HCT116 (cell line): ENCODE data around the gene GAK. TPM values are rescaled to one million over a fixed set of nuclear protein-coding genes. Genes with fewer than 3 reads are reported as not detected.

Experiments used
- ATAC-seq: fragments of 200-7000 bp; cut with Tn5 transposase; 2 replicates; pipeline ENCODE4 v1.9.1; 2020; ENCODE audit warnings: mild to moderate bottlenecking, moderate library complexity
- BruUV-seq: library from RNA; stranded (reverse); fragments of 400-500 nt; replicated peaks from 2 replicates; lab custom pipeline; 2021; lab: Mats Ljungman, UMichigan
- CTCF ChIA-PET: fragments of 300-600 bp; sonication (Branson Sonifier 250); formaldehyde crosslinking; loops from one replicate; lab custom pipeline; 2021; ENCODE audit warnings: antibody characterized with exemption; lab: Charles Lee
- POLR2A ChIA-PET: fragments of 300-600, 350-600 bp; sonication (Branson Sonifier 250); formaldehyde crosslinking; loops from one replicate; lab custom pipeline; 2021; ENCODE audit warnings: antibody characterized with exemption; lab: Charles Lee
- RAD21 ChIA-PET, 2 experiments: fragments of 300-600 bp; sonication (Branson Sonifier 250); formaldehyde crosslinking; loops; one replicate each; lab custom pipeline; 2023; ENCODE audit warnings: low total read pairs in 2 of 2; ENCODE audit not compliant: uncharacterized antibody in 2 of 2, unreplicated experiment in 2 of 2, low non-redundant PET in 1 of 2; lab: Charles Lee
- DNase-seq: peaks from one replicate; pipeline ENCODE4 v3.0.0-alpha.2; 2010; ENCODE audit warnings: low read depth, low spot score
- H2AFZ ChIP-seq: fragments of 200-600 bp; shearing (Covaris generic), sonication (generic); 2 replicates; pipeline ENCODE4 v1.6.1; 2017; ENCODE audit warnings: low read depth, mixed run types, mixed read lengths, antibody characterized with exemption, low read length; ENCODE audit not compliant: poor library complexity, severe bottlenecking
- H3K27ac ChIP-seq: 2 replicates; pipeline ENCODE4 v1.5.1; 2012; ENCODE audit warnings: low read depth, low read length
- H3K27me3 ChIP-seq: fragments of 200-600 bp; sonication (generic); 2 replicates; pipeline ENCODE4 v1.6.1; 2016; ENCODE audit warnings: mixed run types, low read length, mixed read lengths; ENCODE audit not compliant: insufficient read depth
- H3K36me3 ChIP-seq, 2 experiments: fragments of 200-500 bp in 1 of 2; fragments of 200-600 bp in 1 of 2; sonication (Bioruptor generic) in 1 of 2; sonication (generic) in 1 of 2; 2 replicates each; pipeline versions ENCODE4 v1.5.1 to v1.6.1; 2014 to 2016; ENCODE audit warnings: low read length in 2 of 2, inconsistent platforms in 1 of 2, mixed read lengths in 1 of 2, mixed run types in 1 of 2; ENCODE audit not compliant: insufficient read depth in 2 of 2, control insufficient read depth in 1 of 2
- H3K4me1 ChIP-seq, 2 experiments: fragments of 200-600 bp in 1 of 2; sonication (generic) in 1 of 2; 2 replicates each; pipeline versions ENCODE4 v1.5.1 to v1.6.1; 2012 to 2017; ENCODE audit warnings: low read length in 2 of 2, inconsistent platforms in 1 of 2, mild to moderate bottlenecking in 1 of 2, mixed read lengths in 1 of 2, mixed run types in 1 of 2, moderate library complexity in 1 of 2; ENCODE audit not compliant: insufficient read depth in 2 of 2, control insufficient read depth in 1 of 2
- H3K4me2 ChIP-seq: fragments of 200-600 bp; sonication (generic); 2 replicates; pipeline ENCODE4 v1.6.1; 2017; ENCODE audit warnings: mixed run types, low read length, mixed read lengths
- H3K4me3 ChIP-seq, 2 experiments: fragments of 200-600 bp in 1 of 2; sonication (generic) in 1 of 2; replicated peaks in 1 of 2; 2 replicates each; pipeline ENCODE4 v1.5.1; 2011 to 2016; ENCODE audit warnings: low read length in 2 of 2, control low read depth in 1 of 2, low read depth in 1 of 2, mild to moderate bottlenecking in 1 of 2, mixed read lengths in 1 of 2, mixed run types in 1 of 2
- H3K79me2 ChIP-seq: fragments of 200-600 bp; sonication (generic); 2 replicates; pipeline ENCODE4 v1.6.1; 2017; ENCODE audit warnings: mild to moderate bottlenecking, mixed run types, low read length, moderate library complexity, mixed read lengths; ENCODE audit not compliant: insufficient read depth
- H3K9ac ChIP-seq: fragments of 200-600 bp; sonication (generic); 2 replicates; pipeline ENCODE4 v1.6.1; 2016; ENCODE audit warnings: low read length, mixed read lengths
- H3K9me2 ChIP-seq: fragments of 200-600 bp; sonication (generic), shearing (Covaris generic); 2 replicates; pipeline ENCODE4 v1.6.1; 2017; ENCODE audit warnings: mixed run types, mild to moderate bottlenecking, moderate library complexity; ENCODE audit not compliant: insufficient read depth
- H3K9me3 ChIP-seq, 2 experiments: fragments of 200-500 bp in 1 of 2; fragments of 200-600 bp in 1 of 2; sonication (Bioruptor generic) in 1 of 2; sonication (generic) in 1 of 2; 2 replicates each; pipeline ENCODE4 v1.6.1; 2014 to 2017; ENCODE audit warnings: low read length in 2 of 2, mixed read lengths in 2 of 2, inconsistent platforms in 1 of 2, low read depth in 1 of 2, mild to moderate bottlenecking in 1 of 2, mixed run types in 1 of 2, moderate library complexity in 1 of 2; ENCODE audit not compliant: control insufficient read depth in 1 of 2, insufficient read depth in 1 of 2
- H4K20me1 ChIP-seq: fragments of 200-600 bp; sonication (generic), shearing (Covaris generic); 2 replicates; pipeline ENCODE4 v1.6.1; 2017; ENCODE audit warnings: mixed run types, mild to moderate bottlenecking, moderate library complexity; ENCODE audit not compliant: insufficient read depth
- CBX3 ChIP-seq: IDR thresholded peaks from 2 replicates; pipeline ENCODE4 v1.6.1; 2012; ENCODE audit warnings: low read depth
- CEBPB ChIP-seq: IDR thresholded peaks from 2 replicates; pipeline ENCODE4 v1.6.1; 2012; ENCODE audit warnings: low read depth
- EGR1 ChIP-seq: IDR thresholded peaks from 2 replicates; pipeline ENCODE4 v1.6.1; 2012; ENCODE audit warnings: low read depth
- EZH2 ChIP-seq: fragments of 200-600 bp; sonication (generic); IDR thresholded peaks from 2 replicates; pipeline ENCODE4 v1.6.1; 2017; ENCODE audit warnings: antibody characterized with exemption, mixed run types
- EZH2phosphoT487 ChIP-seq: fragments of 200-600 bp; IDR thresholded peaks from 2 replicates; pipeline ENCODE4 v1.6.1; 2018; ENCODE audit warnings: antibody characterized with exemption, borderline replicate concordance
- FOSL1 ChIP-seq: IDR thresholded peaks from 2 replicates; pipeline ENCODE4 v1.6.1; 2012; ENCODE audit warnings: low read depth
- POLR2AphosphoS5 ChIP-seq: IDR thresholded peaks from 2 replicates; pipeline ENCODE4 v1.6.1; 2011; ENCODE audit warnings: mild to moderate bottlenecking, low read depth, low read length, moderate library complexity
- RAD21 ChIP-seq: IDR thresholded peaks from 2 replicates; pipeline ENCODE4 v1.6.1; 2012; ENCODE audit warnings: low read depth, mild to moderate bottlenecking
- SIN3A ChIP-seq: IDR thresholded peaks from 2 replicates; pipeline ENCODE4 v1.6.1; 2012; ENCODE audit warnings: low read depth
- SP1 ChIP-seq: IDR thresholded peaks from 2 replicates; pipeline ENCODE4 v1.6.1; 2012; ENCODE audit warnings: low read depth
- TCF7L2 ChIP-seq: IDR thresholded peaks from 2 replicates; pipeline ENCODE4 v1.7.0; 2011; ENCODE audit warnings: borderline replicate concordance, inconsistent platforms; ENCODE audit not compliant: insufficient read depth, insufficient read length; ENCODE audit errors: extremely low read depth
- YY1 ChIP-seq: IDR thresholded peaks from 2 replicates; pipeline ENCODE4 v1.6.1; 2011; ENCODE audit warnings: low read length, low read depth, moderate library complexity, mild to moderate bottlenecking; ENCODE audit not compliant: insufficient replicate concordance; ENCODE audit errors: extremely low read depth
- ZFX ChIP-seq: fragments of 450-650 bp; IDR thresholded peaks from 2 replicates; pipeline ENCODE4 v1.6.1; 2017
- intact Hi-C: fragments of 100-400 bp; cut with micrococcal nuclease; formaldehyde crosslinking; loops from 2 replicates; pipeline ENCODE4 v1.10.0; 2022
- total RNA-seq: library from RNA; stranded (reverse); gene quantifications from one replicate; pipeline ENCODE4 v1.2.1, GENCODE V29; 2021; ENCODE audit not compliant: unreplicated experiment
- TF ChIP-seq, protein P1 (sequence below): IDR thresholded peaks from 2 replicates; pipeline ENCODE4 v1.6.1; 2012
- TF ChIP-seq, protein P2 (sequence below): IDR thresholded peaks from 2 replicates; pipeline ENCODE4 v1.6.1; 2011; ENCODE audit warnings: mild to moderate bottlenecking, low read length, moderate library complexity; ENCODE audit not compliant: insufficient replicate concordance; ENCODE audit errors: extremely low read depth

The GAK gene
- total RNA-seq, 1 experiment from 2014 or later: 123 TPM

DNA sequence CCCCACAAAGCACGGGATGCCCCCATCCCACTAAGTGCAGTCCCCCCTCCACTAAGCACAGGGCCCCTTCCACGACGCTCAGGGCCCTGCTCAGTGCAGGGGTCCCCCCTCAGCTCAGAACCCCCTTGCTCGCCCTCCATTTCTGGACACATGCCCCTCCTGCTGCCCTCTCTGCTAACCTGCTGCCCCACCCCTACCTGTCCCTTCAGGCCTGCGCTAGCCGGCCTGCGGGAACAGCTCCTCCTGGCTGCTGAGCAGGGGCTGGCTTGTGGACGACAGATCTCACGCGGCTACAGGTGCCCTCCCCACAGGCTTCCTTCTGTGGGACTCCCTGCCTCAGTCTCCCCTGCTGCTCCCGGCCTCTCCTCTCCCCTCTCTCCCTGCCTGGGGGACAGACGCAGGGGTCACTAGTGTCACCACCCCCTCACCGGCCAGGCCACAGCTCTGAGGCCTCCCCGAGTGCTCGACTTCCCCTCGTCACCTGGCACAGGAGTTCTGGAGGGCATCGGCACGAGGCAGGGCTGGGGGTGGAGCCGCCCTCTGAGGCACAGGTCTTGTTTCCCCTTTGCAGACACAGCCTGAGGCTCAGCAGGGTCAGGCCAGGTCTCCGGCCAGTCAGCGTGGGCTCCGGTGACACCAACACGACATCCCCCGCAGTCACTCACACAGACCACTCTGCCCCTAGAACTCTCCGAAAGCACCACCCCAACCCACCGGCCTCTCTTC, 21.6 kb downstream of the GAK start:
- TF ChIP-seq EZH2phosphoT487: no peak
- TF ChIP-seq, protein P1, sequence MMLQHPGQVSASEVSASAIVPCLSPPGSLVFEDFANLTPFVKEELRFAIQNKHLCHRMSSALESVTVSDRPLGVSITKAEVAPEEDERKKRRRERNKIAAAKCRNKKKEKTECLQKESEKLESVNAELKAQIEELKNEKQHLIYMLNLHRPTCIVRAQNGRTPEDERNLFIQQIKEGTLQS: no peak
- no peak for TF ChIP-seq CEBPB
- TF ChIP-seq, protein P2, sequence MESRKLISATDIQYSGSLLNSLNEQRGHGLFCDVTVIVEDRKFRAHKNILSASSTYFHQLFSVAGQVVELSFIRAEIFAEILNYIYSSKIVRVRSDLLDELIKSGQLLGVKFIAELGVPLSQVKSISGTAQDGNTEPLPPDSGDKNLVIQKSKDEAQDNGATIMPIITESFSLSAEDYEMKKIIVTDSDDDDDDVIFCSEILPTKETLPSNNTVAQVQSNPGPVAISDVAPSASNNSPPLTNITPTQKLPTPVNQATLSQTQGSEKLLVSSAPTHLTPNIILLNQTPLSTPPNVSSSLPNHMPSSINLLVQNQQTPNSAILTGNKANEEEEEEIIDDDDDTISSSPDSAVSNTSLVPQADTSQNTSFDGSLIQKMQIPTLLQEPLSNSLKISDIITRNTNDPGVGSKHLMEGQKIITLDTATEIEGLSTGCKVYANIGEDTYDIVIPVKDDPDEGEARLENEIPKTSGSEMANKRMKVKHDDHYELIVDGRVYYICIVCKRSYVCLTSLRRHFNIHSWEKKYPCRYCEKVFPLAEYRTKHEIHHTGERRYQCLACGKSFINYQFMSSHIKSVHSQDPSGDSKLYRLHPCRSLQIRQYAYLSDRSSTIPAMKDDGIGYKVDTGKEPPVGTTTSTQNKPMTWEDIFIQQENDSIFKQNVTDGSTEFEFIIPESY: no peak
- no peak for TF ChIP-seq FOSL1
- TF ChIP-seq ZFX: no peak
- TF ChIP-seq EZH2: no peak
- TF ChIP-seq TCF7L2: no peak
- no peak for TF ChIP-seq SP1
- TF ChIP-seq POLR2AphosphoS5: no peak
- no peak for TF ChIP-seq CBX3
- TF ChIP-seq SIN3A: no peak
- no peak for TF ChIP-seq RAD21
- TF ChIP-seq EGR1: no peak
- TF ChIP-seq YY1: no peak
- ATAC-seq (no peak), DNase-seq (no peak)
- Histone ChIP-seq H3K27ac (no peak overlapping the region), H4K20me1 (no peaks in the 10 kb centered on the region), H3K79me2 (peaks cover 55% of the 10 kb centered on the region), H3K36me3 (peaks cover 0 to 7% of the 10 kb centered on the region in 2 experiments; a peak in 2 of 4 replicates), H2AFZ (no peak overlapping the region), H3K4me1 (no peaks in the 10 kb centered on the region), H3K4me3 (no peak overlapping the region), H3K9ac (no peak overlapping the region), H3K9me3 (peaks cover 0 to under 1% of the 10 kb centered on the region in 2 experiments; a peak in 1 of 4 replicates), H3K27me3 (no peaks in the 10 kb centered on the region), H3K4me2 (no peak overlapping the region), H3K9me2 (no peaks in the 10 kb centered on the region)
- intact Hi-C loops: loop anchor here (10.0 kb wide), 1 partner anchor 66 kb away; no protein-coding TSS in a partner anchor
- no TSS peak for BruUV-seq
- ChIA-PET RAD21 (no interaction called here), CTCF (no interaction called here), POLR2A (no interaction called here)
